ENCODE results near the gene ADCY10. TPM values are rescaled to one million over a fixed set of nuclear protein-coding genes. Genes with fewer than 3 reads are reported as not detected.

The ADCY10 gene
- total and polyA plus RNA-seq, 9 of the 15 experiments (the other 6 are each of a cell fraction or from before 2014, with no cell fraction given), result 0.08 to 0.86 (median 0.22) TPM

DNA sequence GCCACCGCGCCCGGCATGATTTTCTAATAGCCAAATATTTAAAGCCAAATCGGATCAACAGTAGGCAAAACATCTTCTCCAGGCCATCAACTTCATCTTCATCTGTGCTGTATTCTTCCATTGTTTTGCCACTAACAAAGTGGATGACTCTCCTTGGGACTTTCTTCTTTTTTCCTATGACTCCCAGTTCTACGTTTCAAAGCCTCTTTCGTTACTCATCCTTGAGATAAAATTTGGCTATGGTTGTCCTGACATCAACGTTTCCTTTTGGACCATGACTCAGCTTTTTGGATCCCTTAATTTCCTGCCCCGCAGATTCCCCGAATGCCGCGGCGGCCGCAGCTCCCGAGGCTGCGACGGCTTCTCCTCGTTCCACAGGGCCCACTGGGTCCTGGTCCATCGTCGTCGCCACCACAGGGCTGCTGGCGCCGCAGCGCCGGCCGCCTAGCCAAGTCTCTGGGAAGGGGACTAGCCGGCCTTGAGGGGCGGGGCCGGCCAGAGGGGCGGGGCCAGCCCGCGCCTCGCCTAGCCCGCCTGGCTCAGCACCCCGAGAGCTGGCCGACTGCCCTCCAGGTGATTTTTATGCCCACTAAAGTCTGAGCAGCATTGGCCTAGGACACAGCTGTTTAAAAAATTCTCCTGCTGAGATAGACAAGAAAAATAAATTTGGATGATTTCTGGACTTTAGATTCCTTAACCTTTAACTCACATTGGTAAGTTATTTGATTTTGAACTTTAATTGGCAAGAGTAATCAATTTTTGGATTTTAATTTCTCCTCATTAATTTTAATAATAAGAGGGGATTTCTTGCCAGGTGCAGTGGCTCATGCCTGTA, 93.9 kb downstream of the ADCY10 start (continued):
- TF ChIP-seq, protein P1, sequence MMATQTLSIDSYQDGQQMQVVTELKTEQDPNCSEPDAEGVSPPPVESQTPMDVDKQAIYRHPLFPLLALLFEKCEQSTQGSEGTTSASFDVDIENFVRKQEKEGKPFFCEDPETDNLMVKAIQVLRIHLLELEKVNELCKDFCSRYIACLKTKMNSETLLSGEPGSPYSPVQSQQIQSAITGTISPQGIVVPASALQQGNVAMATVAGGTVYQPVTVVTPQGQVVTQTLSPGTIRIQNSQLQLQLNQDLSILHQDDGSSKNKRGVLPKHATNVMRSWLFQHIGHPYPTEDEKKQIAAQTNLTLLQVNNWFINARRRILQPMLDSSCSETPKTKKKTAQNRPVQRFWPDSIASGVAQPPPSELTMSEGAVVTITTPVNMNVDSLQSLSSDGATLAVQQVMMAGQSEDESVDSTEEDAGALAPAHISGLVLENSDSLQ (IDR thresholded peaks at IDR 0.05), result 0 out of 2 replicates have a peak, but pooled peaks have one; percentile 3
- TF ChIP-seq ATF7 (IDR thresholded peaks at IDR 0.05) (peak; percentile 86), EZH2 (IDR thresholded peaks at IDR 0.05; ENCODE audit: borderline replicate concordance, low read depth, low read length) (no peak), EP400 (IDR thresholded peaks at IDR 0.05) (no peak; the same call in none of the 2 replicates), BDP1 (IDR thresholded peaks at IDR 0.05; ENCODE audit: insufficient read depth, insufficient read length) (no peak), POLR2H (tag; IDR thresholded peaks at IDR 0.05; ENCODE audit: low read depth) (peak; percentile 51), ZNF75A (CRISPR knock-in tag; IDR thresholded peaks at IDR 0.05) (peak; percentile 41; the same call in 1 of the 2 replicates), ELF2 (CRISPR knock-in tag; IDR thresholded peaks at IDR 0.05) (no peak; the same call in 1 of the 2 replicates), MTA1 (IDR thresholded peaks at IDR 0.05; ENCODE audit: borderline replicate concordance) (peak; percentile 72; the same call in 1 of the 2 replicates), HNRNPH1 (optimal IDR thresholded peaks at IDR 0.05; ENCODE audit: low read depth, low read length) (no peak), BCOR (IDR thresholded peaks at IDR 0.05) (peak; percentile 46; the same call in 1 of the 2 replicates), RHOXF2B (CRISPR knock-in tag; conservative IDR thresholded peaks at IDR 0.05) (no peak), JUND (IDR thresholded peaks at IDR 0.05; ENCODE audit: borderline replicate concordance, low read depth, low read length) (peak; percentile 58), JUND (tag; IDR thresholded peaks at IDR 0.05; ENCODE audit: borderline replicate concordance, low read depth, low read length) (peak; percentile 57; the same call in 1 of the 3 replicates), JUNB (CRISPR knock-in tag; conservative IDR thresholded peaks at IDR 0.05) (peak; percentile 57; the same call in 1 of the 2 replicates), CREB1 (IDR thresholded peaks at IDR 0.05) (no peak), CREB1 (CRISPR knock-in tag; IDR thresholded peaks at IDR 0.05) (peak; percentile 52; the same call in 1 of the 2 replicates), GABPB2 (CRISPR knock-in tag; conservative IDR thresholded peaks at IDR 0.05) (no peak)
- TF ChIP-seq, protein P2, sequence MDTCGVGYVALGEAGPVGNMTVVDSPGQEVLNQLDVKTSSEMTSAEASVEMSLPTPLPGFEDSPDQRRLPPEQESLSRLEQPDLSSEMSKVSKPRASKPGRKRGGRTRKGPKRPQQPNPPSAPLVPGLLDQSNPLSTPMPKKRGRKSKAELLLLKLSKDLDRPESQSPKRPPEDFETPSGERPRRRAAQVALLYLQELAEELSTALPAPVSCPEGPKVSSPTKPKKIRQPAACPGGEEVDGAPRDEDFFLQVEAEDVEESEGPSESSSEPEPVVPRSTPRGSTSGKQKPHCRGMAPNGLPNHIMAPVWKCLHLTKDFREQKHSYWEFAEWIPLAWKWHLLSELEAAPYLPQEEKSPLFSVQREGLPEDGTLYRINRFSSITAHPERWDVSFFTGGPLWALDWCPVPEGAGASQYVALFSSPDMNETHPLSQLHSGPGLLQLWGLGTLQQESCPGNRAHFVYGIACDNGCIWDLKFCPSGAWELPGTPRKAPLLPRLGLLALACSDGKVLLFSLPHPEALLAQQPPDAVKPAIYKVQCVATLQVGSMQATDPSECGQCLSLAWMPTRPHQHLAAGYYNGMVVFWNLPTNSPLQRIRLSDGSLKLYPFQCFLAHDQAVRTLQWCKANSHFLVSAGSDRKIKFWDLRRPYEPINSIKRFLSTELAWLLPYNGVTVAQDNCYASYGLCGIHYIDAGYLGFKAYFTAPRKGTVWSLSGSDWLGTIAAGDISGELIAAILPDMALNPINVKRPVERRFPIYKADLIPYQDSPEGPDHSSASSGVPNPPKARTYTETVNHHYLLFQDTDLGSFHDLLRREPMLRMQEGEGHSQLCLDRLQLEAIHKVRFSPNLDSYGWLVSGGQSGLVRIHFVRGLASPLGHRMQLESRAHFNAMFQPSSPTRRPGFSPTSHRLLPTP (IDR thresholded peaks at IDR 0.05; ENCODE audit: borderline replicate concordance, extremely low read depth, insufficient read length), result no peak
- TF ChIP-seq, protein P3, sequence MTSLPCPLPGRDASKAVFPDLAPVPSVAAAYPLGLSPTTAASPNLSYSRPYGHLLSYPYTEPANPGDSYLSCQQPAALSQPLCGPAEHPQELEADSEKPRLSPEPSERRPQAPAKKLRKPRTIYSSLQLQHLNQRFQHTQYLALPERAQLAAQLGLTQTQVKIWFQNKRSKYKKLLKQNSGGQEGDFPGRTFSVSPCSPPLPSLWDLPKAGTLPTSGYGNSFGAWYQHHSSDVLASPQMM (CRISPR knock-in tag; IDR thresholded peaks at IDR 0.05), result no peak
